Bone marrow (tissue), 2 donors: ENCODE data around the gene MUC2.

Source experiments
- DNase-seq, 2 donors: peaks; one replicate each; lab custom pipeline; 2025; lab: John Stamatoyannopoulos, UW

The MUC2 gene

DNA sequence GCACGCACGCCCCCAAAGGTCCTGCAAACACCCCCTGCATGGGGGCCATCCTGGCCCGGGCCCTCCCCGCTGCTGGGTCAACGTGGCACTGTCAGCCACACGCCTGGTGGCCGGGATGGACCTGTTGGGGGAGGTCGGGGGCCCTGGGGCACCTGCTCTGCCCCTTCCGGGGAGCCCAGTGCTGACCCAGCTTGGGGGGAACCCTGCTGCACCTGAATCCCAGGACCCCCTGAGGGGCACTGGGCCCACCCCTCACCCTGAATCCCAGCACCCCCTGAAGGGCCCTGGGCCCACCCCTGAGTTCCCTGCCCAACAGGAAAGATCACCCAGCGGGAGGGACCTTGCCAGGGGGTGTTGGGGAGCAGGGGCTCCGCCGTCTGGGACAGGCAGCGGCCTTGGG, 37.7 kb upstream of the MUC2 start:
- no peak for DNase-seq

DNA sequence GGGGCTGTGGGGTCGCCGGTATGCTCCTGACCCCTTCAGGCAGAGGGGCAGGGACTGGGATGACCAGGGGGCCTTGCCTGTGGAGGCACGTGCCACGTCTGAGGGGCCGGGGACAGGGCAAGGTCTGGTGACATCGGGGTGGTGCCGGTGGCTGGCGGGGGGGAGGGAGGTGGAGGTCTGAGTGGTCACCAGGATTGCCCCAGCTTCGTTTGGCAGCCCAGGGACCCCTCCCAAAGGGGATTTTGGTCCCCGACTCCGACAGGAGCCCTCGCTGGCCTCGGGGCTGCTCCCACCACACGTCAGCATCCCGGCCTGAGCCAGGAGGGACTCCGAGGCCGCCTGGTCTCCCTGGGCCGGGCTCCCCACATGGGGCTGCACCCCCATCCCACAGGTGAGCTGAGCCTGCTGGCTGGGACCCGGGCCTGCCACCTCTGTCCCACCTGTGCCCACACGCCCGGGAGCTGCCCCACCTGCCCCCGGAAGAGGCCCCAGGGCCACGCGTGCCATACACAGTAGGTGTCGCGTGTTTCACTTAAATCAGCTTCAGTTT, 37.1 kb upstream of the MUC2 start:
- DNase-seq: no peak

DNA sequence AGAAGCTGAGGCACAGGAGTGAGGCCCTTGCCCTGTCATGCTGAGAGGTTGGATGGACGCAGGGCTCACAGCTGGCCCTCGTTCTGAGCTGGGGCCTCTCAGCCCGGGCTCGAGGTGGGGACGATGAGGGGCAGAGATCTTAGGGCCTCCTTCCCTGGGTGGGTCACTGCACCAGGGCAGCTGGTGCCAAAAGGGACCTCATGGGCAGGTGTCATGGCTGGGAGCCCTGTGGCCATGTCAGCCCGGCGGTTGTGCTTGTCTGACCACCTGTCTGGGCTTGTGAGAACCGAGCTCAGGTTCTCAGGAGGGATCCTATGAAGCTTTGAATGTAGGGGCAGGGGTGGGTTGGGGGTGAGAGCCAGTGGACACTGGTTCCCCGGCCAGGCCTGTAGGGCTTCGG, 36.3 kb upstream of the MUC2 start:
- no peak for DNase-seq

DNA sequence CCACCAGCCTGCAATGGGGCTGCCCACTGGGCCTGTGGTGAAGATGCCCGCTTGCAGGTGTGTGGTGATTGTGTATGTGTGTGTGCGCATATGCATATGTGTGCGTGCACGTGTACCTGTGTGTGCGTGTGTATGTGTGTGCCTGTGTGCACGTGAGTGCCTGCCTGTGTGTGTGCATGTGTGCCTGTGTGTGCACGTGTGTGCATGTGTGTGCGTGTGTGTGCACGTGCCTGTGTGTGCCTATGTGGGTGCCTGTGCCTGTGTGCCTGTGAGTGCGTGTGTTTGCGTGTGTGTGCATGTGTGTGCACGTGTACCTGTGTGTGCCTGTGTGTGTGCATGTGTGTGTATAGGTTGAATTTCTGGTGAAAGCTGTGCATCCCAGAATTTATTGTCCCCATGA, 35.8 kb upstream of the MUC2 start:
- DNase-seq: no peak

DNA sequence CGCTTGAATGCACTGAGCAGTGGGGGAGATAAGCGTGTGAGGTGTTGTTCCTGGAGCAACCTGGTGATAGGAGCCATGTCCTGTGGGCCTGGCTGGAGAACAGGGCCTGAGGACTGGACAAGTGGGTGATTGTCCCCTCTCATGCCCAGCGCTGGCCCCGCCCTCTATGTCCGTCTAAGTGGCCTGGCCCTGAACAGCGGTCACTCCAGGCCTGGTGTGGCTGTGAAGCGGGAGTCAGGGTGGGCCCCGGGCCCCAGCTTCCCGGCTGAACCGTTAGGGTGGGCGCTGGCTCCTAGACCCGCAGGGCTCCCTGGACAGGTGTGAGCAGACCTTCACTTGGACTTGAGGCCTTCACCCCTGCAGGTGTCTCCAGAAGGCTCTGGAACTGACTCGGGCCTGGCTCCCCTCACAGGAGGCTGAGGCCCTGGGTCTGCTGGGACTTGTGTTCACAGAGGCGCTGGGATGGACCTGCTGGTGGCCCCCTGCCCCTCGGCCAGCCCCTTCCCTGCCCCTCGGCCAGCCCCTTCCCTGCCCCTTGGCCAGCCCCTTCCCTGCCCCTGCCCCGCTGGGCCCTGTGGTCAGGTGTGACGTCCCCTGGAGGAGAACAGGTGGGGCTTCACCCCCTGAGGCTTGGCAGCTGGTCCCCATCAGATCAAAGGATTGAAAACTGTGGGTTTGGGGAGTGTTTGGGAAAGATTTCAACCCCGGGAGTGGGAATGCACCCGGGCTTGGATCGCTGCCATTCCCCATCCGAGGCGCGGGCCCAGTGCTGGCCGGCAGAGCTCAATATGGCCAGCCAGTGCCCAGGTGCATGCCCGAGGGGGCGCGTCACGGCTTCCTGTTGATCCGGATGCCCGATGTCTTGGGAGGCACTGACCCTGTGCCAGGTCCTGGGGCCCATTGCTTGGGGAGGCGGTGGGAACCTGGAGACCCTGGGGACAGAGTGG, 34.9 kb upstream of the MUC2 start:
- DNase-seq: no peak

DNA sequence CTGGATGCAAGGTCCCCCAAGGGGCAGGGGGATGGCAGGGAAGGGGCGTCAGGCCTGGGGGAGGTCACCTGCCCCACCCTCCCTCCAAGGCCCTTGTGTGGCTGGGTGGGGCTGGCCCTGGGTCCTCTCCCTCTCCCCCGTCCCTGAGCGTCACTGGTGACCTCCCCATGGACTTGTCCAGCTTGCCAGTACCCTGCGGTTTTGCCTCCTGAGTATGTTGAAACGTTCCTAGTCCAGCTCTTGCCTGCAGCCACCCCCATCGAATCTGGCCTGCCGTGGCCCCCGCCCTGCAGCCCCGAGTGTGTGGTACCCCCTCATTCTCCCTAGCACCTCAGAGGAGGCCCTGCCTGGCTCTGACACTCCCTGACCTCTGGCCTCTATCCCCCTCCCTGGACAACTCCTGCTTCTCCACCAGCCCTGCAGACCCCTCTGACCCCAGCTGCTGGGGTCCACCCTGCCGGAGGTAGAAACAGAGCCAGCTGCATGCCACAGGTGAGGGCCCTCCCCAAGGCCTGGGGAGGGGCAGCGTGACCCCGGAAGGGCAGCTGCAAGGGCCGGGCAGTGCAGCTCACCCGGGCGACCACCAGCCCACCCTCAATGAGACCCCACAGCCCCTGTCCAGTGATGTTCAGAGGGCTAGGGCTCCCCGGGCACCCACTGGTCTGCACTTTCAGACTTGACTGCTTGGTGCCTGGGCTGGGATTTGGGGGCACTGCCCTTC, 34.1 kb upstream of the MUC2 start:
- DNase-seq: no peak

DNA sequence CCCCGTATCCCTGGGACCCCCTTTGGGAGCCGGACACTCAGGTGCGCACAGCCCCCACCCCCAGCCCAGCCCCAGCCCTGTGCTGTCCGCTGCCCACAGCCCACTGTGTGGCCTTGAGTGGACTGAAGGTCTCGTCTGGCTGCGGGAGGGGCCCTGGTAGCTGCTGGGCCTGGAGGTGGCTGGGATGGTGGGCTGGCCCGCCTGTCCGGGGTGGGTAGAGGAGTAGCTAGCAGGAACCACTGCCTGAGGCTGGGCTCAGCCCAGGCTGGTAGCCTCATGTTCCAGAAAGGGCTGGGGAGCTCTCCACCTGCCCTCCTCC, 33.6 kb upstream of the MUC2 start:
- DNase-seq: no peak

DNA sequence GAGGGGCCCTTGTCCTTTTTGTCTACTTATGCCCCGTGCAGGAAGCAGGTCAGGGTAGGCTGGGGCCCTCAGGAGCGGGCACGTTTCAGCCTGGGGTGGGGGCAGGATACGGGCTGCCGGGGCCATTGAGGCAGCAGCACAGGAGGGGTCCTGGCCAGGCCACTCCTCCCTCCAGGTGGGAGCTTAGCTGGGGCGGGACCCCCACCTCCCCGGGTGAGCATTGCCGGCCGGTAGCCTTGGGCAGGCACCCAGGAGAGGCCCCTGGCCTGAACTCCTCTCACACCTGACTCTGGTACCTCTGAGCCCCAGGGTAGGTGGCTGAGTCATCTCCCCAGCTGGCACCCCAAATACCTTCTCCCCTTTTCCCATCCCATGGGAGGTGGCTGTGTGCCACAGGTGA, 33.2 kb upstream of the MUC2 start:
- no peak for DNase-seq

DNA sequence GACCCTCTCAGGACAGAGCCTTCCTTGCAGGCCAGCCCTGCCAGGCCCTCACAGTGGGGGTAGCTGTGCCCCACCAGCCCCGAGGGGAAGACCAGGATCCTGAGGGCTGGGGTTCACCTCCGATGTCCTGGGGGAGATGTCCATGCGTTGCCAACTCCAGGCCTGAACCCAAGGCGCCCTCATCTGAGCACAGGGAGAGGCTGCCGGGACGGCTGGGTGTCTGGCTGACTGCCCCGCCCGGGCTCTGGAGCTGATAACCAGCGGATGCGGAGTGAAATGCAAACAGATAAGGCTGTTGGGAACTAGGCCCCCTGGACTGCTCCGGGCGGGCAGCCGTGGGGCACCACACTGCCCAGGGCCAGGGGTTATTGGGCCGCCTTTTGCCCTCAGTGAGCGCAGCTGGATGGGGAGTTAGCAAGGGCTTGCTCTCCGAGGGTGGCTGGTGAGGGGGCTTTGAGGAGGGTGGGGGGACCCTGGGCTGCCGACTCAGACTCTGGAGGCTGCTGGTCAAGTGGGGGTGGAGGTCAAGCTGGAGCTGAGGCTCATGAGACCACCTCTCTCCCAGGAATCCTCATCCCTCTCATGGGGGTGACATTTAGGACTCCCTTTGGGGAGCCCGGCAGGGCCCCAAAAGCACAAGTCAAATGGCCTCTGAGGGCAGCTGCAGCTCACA, 32.6 kb upstream of the MUC2 start:
- DNase-seq: no peak

DNA sequence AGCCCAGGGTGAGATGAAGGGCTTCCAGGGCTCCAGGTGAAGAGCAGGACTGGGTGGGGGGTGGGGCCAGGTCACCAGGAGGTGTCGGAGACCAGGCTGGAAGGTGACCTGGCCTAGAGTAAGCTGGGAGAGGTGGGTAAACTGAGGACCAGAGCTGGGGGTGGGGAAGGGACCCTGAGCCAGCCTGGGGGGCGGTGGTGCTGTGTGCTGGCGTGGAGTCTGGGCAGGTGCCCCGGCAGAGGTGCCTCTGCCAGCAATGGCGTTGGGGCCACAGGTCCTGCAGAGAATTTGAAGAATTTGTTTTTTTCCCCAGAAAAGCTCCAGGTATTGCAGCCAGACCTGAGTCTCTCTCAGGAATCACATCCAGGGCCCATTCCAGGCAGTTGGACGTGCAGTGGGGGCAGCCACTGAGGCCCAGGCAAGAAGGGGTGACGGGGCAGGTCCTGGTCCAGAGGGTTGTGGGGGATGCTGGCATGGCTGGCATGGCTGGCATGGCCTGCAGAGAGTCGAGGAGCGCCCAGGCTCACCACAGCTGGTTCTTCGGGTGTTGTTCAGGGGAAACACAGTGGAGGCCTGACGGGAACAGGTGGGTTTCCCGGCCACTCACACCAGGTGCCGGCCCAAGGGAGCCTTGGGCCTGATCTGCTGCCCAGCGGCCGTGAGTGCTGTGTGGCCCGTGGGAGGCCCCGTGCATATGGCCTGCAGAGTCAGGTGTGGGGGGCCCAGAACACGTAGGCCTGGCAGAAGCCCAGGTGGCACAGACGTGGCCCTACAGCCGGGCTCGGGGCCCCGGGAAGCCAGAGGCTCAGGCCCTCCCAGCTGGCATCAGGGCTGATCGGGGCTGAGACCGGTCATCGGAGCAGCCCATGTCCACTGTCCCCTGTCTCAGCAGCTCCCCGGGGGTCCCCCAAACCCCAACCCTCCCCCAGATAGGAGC, 31.8 kb upstream of the MUC2 start:
- DNase-seq: no peak

DNA sequence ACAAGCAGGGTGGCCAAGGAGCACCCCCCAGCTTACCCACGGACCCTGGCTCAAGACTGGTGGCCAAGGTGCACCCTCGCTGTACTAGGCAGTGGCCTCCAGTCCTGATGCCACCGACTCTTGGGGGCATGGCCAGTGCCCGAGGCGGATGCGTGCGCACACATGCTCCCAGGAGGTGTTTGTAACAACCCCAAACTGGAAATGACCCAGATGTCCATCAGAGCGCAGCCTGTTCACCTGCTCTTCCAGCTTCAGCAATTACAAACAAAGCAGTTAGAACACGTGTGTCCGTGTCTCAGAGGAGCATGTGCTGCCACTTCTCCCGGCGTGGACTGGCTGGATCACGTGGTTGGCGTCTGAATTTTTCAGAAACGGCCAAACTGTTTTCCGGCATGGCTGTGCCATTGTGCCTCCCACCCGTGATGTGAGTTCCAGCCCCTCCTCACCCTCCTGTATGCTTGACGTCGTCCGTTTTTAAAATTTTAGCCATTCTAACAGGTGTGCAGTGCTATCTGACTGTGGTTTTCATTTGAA, 31.0 kb upstream of the MUC2 start:
- no peak for DNase-seq

DNA sequence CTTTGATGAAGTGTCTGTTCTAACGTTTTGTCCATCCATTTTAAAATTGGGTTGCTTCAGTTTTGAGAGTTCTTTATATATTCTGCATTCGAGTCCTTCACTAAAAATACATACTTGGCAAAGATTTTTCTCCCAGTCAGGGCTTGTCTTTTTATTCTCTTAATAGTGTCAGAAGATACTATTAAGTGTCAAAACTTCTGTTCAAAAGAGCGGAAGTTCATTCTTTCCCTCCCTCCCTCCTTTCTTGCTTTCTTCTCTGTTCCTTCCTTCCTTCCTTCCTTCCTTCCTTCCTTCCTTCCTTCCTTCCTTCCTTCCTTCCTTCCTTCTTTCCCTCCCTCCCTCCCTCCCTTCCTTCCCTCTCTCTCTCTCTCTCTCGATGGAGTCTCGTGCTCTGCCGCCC, 30.5 kb upstream of the MUC2 start:
- no peak for DNase-seq

DNA sequence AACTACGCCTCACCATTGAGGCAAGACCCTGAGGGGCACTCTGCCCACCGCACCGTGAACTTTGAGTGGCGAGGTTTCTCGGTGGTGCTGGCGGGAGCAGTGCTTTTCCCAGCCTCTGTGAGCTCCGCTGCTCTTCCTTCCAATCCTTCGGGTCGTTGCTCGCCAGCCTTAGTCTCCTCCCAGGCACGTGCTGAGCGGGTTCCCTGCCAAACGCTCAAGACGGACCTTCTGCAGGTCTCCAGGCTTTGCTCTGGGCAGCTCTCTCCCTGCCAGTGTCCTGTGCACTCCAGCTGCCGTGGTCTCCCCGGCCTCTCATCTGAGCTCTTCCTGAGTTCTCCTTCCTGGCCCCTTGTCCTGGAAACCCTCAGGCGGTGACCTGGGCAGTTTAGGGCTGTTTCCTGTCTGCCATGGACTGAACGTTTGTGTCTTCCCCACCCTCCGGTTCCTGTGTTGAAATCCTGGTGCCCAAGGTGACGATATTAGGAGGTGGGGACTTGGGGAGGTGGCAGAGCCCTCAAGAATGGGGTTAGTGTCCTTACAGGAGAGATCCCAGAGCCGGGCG, 27.0 kb upstream of the MUC2 start:
- no peak for DNase-seq

DNA sequence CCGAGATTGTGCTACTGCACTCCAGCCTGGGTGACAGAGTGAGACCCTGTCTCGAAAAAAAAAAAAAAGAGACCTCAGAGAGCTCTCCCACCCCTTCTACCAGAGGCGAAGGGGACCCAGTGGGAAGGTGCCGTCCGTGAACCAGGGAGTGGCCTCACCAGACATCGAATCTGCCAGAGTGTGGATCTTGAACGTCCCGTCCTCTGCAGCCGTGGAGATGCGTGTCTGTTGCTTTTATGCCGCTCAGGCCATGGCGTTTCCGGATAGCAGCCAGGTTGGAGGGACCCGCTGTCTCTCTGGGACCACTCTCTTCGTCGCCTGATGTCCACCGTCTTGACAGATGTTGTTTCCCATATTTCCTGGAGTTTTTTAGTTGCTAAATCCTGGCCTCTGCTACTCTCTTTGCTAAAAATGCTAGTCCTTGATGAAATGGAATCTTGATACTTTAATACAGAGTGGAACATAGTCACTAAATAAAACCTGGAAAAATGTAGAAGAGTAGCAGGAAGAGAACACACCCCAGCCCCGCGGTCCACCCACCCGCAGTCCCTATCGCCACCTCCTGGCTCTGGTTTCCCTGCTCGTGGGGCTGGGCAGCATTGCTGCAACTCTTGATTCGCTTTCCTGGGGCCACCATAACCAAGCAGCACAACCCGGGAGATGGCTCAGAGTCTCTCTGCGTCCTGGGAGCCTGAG, 26.2 kb upstream of the MUC2 start:
- no peak for DNase-seq

DNA sequence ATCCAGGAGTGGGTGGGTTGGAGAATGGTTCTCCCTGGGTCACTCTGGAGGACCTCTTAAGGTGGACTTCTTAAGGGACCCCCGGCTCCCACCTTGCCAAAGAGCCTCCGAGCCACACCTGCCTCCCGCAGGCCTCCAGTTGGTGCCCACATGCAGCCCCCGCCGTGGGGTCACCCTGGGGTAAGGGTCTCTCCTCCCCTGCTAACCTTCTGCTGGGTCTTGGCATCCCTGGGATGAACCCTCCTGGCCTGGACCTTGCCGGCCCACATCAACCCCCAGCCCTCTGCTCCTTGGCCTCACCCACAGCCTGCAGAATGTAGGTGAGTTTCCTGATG, 25.6 kb upstream of the MUC2 start:
- no peak for DNase-seq

DNA sequence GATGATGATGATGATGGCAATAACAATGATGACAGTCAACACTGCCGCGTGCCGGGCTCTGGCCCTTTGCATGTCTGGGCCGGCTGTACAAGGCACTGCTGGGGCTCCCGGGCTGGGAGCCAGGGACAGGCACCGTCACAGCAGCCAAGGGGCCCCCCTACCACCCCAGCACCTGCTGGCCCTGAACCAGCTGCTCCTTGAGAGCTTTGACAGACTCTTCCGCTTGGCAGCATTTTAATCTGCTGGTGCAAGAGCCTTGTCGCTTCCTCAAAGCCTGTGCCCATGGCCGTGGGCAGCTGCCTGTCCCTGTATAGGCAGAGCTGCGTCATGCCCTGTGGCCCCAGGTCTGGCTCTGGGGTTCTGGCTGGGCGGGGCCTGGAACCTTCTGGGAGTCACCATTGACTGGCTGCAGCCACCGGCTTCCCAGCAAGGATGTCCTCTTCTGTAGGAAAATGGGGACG, 25.2 kb upstream of the MUC2 start:
- DNase-seq: peak in 1 of 2 donors; percentile 70

DNA sequence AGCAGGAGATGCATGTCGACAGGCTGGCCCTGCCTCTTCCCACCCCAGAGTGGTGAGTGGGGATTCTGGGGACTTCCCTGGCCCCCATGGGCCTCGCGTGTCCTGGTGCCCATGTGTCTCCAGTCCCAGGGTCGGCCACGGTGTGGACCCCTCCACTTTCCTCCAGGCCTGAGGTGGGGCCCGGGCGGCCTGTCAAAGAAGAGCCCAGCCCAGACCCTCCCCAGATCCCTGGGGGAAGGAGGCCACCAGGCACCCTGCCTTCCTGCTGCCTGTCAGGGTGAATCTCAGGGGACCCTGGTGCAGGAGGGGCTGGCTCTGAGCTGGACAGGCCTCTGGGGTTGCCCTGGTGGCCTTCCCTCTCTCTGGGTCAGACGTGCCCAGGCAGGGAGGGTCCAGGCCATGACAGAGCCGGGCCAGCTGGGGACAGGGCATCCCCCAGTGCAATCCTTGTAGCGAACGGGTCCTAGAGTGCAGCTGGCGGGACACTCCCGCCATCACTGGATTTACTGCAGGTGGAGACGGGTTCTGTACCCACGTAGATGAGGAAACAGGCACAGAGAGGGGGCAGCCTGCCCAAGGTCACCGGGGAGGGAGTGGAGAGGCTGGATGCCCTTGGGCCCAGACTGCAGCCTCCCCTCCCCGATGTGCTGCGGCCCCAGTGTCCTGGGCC, 24.6 kb upstream of the MUC2 start:
- no peak for DNase-seq

DNA sequence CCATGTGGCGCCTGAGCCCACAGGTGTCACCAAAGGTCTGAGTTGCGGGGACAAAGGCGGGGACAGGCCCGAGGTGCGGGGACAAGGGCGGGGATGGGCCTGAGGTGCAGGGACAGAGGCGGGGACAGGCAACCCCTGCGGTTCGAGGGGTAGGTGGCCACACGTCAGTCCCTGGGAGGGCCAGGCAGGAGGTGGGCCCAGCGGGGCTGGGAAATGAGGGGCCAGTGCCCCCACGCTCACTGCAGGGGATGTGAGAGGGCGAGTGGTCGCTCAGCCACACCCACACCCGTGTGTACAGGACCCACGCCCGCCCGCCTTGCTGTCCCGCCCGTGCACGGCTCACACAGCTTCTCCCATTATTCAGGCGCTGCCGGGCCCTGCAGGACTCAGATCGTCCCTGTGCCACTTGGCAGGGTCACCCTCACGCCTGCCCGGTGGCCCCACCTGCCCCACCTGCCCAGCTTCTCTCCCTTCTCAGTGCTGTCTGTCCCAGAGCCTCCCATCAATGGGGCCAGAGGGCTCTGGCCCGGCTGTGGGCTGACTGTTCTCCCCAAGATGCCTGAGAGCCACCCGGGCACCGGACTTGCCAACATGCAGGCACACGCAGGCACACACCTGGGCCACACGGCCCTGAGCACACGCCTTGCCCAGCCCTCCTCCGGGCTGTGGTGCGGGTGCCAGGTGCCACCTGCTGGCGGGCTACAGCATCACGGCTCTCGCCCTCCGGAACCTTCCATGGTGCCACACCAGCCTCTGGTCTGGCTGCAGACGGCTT, 23.9 kb upstream of the MUC2 start:
- peak; percentile 13 to 26 for DNase-seq
